Measurements from ENCODE around the gene MRPL17. TPM values are rescaled to one million over a fixed set of nuclear protein-coding genes. Genes with fewer than 3 reads are reported as not detected.

MRPL17 gene
- total RNA-seq, 1 donor from 2014 or later, result 13.0 TPM

Other genes starting within 250 kb of the MRPL17 start
- 1.5 TPM for gene HPX, start 242.4 kb downstream of the MRPL17 start, total RNA-seq
- gene TRIM3, start 209.4 kb downstream of the MRPL17 start, total RNA-seq, result 38.8 TPM
- 23.4 TPM for gene ARFIP2, start 202.0 kb downstream of the MRPL17 start, total RNA-seq
- 17.5 TPM for gene TIMM10B, start 201.8 kb downstream of the MRPL17 start, total RNA-seq
- 3.0 TPM for gene DNHD1, start 186.1 kb downstream of the MRPL17 start, total RNA-seq
- 9.8 TPM for gene RRP8, start 79.7 kb downstream of the MRPL17 start, total RNA-seq
- gene ILK, start 79.6 kb downstream of the MRPL17 start, total RNA-seq, result 42.5 TPM
- 14.0 TPM for gene TAF10, start 71.1 kb downstream of the MRPL17 start, total RNA-seq
- gene TPP1, start 63.9 kb downstream of the MRPL17 start, total RNA-seq, result 9.3 TPM
- gene DCHS1, start 27.5 kb downstream of the MRPL17 start, total RNA-seq, result 58.5 TPM
- 0.25 TPM for gene OR2AG2, start 88.6 kb upstream of the MRPL17 start, total RNA-seq
- gene OR2AG1, start 99.7 kb upstream of the MRPL17 start, total RNA-seq, result not detected
- gene OR6A2, start 116.3 kb upstream of the MRPL17 start, total RNA-seq, result 0.49 TPM
- not detected for gene OR10A5, start 162.3 kb upstream of the MRPL17 start, total RNA-seq
- gene OR10A2, start 179.7 kb upstream of the MRPL17 start, total RNA-seq, result not detected
- not detected for gene OR10A4, start 193.3 kb upstream of the MRPL17 start, total RNA-seq
- gene OR2D2, start 209.2 kb upstream of the MRPL17 start, total RNA-seq, result 0.25 TPM
- gene OR2D3, start 237.7 kb upstream of the MRPL17 start, total RNA-seq, result not detected
- gene ZNF215, start 243.1 kb upstream of the MRPL17 start, total RNA-seq, result 4.2 TPM

All from temporal lobe (tissue), 1 donor.